Activated naive CD8-positive, alpha-beta T cell treated with anti-CD3 and anti-CD28 coated beads for 36 hours (primary cell): ENCODE measurements around the gene SHC2. TPM values are rescaled to one million over a fixed set of nuclear protein-coding genes. Genes with fewer than 3 reads are reported as not detected.
"Not testable (repeated sequence)": the region's sequence is repeated elsewhere in the genome, so short reads cannot be mapped to it uniquely, and the experiment has no call there.

Source experiments
- DNase-seq: peaks from one replicate; pipeline ENCODE4 v3.0.0; 2021
- H3K27ac Mint-ChIP-seq: one replicate; pipeline ENCODE4 v1.8.0; 2022; ENCODE audit warnings: mild to moderate bottlenecking, moderate library complexity, mixed read lengths
- H3K27me3 Mint-ChIP-seq: one replicate; pipeline ENCODE4 v1.8.0; 2022; ENCODE audit warnings: mild to moderate bottlenecking, mixed read lengths
- H3K36me3 Mint-ChIP-seq: one replicate; pipeline ENCODE4 v1.8.0; 2021; ENCODE audit warnings: mild to moderate bottlenecking, mixed read lengths
- H3K4me1 Mint-ChIP-seq: one replicate; pipeline ENCODE4 v1.8.0; 2021; ENCODE audit warnings: mixed read lengths
- H3K4me3 Mint-ChIP-seq: one replicate; pipeline ENCODE4 v1.8.0; 2022; ENCODE audit warnings: mild to moderate bottlenecking, moderate library complexity, mixed read lengths
- H3K9me3 Mint-ChIP-seq: one replicate; pipeline ENCODE4 v1.8.0; 2022; ENCODE audit warnings: mixed read lengths
- total RNA-seq, 2 experiments: library from RNA; stranded (reverse); gene quantifications; one replicate each; pipeline ENCODE4 v1.2.3, GENCODE V29; 2021

Gene SHC2
- total RNA-seq, 2 experiments from 2014 or later, result 0.32 TPM; not detected in 1

DNA sequence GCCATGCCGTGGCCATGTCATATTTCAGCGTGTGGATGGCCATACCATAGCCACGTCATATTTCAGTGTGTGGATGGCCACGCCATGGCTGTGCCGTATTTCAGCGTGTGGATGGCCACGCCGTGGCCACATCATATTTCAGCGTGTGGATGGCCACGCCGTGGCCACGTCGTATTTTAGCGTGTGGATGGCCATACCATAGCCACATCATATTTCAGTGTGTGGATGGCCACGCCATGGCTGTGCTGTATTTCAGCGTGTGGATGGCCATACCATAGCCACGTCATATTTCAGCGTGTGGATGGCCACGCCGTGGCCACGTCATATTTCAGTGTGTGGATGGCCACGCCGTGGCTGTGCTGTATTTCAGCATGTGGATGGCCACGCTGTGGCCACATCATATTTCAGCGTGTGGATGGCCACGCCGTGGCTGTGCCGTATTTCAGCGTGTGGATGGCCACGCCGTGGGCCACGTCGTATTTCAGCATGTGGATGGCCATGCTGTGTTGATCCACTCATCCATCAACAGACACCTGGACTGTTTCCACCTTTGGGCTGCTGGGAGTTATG, 9.8 kb downstream of the SHC2 start:
- H3K4me1 Mint-ChIP-seq, DNase-seq, H3K27me3 Mint-ChIP-seq, H3K9me3 Mint-ChIP-seq, H3K27ac Mint-ChIP-seq, H3K36me3 Mint-ChIP-seq, H3K4me3 Mint-ChIP-seq: not testable (repeated sequence)

- DNase-seq, result no peak
- Mint-ChIP-seq H3K4me3 (no peak overlapping the region), H3K27me3 (peaks cover 5% of the 10 kb centered on the region), H3K9me3 (peaks cover 8% of the 10 kb centered on the region), H3K4me1 (no peaks in the 10 kb centered on the region), H3K36me3 (no peaks in the 10 kb centered on the region), H3K27ac (no peak overlapping the region)
Measured at GRCh38 chr19:449916-450315, 10.9 kb downstream of the SHC2 start.

DNA sequence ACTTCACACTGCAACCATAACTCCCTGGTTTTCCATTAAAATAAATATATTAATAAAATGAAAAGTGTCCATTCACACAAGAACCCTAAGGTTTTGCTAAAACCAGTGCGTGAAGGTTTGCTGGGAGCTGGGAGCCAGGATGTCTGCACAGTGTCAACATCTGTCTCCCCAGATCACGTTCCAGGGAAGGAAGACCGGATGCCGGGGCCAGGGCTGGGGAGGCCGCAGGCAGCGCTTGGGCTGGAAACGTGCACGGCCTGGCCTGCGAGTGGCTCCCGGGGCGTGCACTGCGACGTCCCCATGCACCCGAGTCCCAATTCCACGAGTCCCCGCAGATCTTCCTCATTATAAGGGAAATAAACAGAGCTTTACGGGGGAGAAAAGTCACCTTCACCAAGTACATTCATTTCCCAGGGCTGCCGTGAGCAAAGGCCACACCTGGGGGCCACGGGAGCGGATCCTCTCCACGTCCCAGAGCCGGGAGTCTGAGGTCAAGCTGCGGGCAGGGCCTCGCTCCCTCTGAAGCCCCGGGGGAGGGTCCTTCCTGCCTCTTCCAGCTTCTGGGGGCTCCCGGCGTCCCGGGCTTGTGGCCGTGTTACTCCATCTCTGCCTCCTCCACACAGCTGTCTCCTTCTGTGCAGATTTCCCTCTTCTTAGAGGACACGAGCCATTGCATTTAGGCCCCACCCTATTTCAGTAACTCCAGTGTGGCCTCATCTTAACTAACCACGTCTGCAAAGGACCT, 12.8 kb downstream of the SHC2 start:
- H3K9me3 Mint-ChIP-seq, result peaks cover 8% of the 10 kb centered on the region
- no peak overlapping the region for H3K4me3 Mint-ChIP-seq
- H3K4me1 Mint-ChIP-seq, result no peaks in the 10 kb centered on the region
- peaks cover 5% of the 10 kb centered on the region for H3K27me3 Mint-ChIP-seq
- H3K27ac Mint-ChIP-seq, result no peak overlapping the region
- H3K36me3 Mint-ChIP-seq, result no peaks in the 10 kb centered on the region
- DNase-seq, result no peak

GRCh38 chr19:447064-447426, 13.8 kb downstream of the SHC2 start:
- no peak overlapping the region for H3K27ac Mint-ChIP-seq
- H3K27me3 Mint-ChIP-seq, result peaks cover 7% of the 10 kb centered on the region
- peaks cover 9% of the 10 kb centered on the region for H3K9me3 Mint-ChIP-seq
- no peak overlapping the region for H3K4me3 Mint-ChIP-seq
- DNase-seq, result no peak
- no peaks in the 10 kb centered on the region for H3K4me1 Mint-ChIP-seq
- no peaks in the 10 kb centered on the region for H3K36me3 Mint-ChIP-seq

DNA sequence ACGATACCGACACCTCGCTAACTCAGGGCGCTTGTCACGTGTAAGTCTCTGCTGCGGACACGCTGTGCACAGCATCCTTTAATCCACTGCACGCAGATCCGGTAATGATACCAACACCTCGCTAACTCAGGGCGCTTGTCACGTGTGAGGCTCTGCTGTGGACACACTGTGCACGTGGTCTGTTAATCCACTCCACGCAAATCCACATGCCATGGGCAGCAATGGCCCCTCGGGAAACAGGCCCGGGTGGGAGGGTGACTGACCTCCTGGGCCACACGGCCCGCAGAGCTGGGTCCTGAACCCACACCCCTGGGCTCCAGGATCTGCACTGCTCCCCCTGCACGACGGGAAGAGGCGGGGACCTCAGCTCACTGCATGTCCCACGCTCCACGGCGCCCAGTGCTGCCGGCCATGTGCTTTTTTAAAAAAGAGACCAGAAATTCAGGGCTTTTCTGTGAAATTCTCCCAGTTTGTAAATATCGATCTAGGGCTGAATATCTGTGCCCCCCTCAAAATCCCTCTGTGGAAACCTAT, 16.1 kb downstream of the SHC2 start:
- DNase-seq, result no peak
- no peak overlapping the region for H3K4me3 Mint-ChIP-seq
- H3K27me3 Mint-ChIP-seq, result peaks cover 24% of the 10 kb centered on the region
- no peaks in the 10 kb centered on the region for H3K36me3 Mint-ChIP-seq
- H3K27ac Mint-ChIP-seq, result no peak overlapping the region
- peaks cover 3% of the 10 kb centered on the region for H3K9me3 Mint-ChIP-seq
- H3K4me1 Mint-ChIP-seq, result no peaks in the 10 kb centered on the region

GRCh38 chr19:443005-443404, 17.8 kb downstream of the SHC2 start:
- Mint-ChIP-seq H3K4me3 (no peak overlapping the region), H3K27ac (no peak overlapping the region), H3K27me3 (peaks cover 21% of the 10 kb centered on the region), H3K4me1 (no peaks in the 10 kb centered on the region), H3K9me3 (peaks cover 3% of the 10 kb centered on the region), H3K36me3 (no peaks in the 10 kb centered on the region)
- no peak for DNase-seq

- no peak overlapping the region for H3K4me3 Mint-ChIP-seq
- peaks cover 3% of the 10 kb centered on the region for H3K9me3 Mint-ChIP-seq
- H3K36me3 Mint-ChIP-seq, result no peaks in the 10 kb centered on the region
- no peak overlapping the region for H3K27ac Mint-ChIP-seq
- no peaks in the 10 kb centered on the region for H3K4me1 Mint-ChIP-seq
- H3K27me3 Mint-ChIP-seq, result peaks cover 30% of the 10 kb centered on the region
- no peak for DNase-seq
Measured at GRCh38 chr19:442085-442484, 18.7 kb downstream of the SHC2 start.

DNA sequence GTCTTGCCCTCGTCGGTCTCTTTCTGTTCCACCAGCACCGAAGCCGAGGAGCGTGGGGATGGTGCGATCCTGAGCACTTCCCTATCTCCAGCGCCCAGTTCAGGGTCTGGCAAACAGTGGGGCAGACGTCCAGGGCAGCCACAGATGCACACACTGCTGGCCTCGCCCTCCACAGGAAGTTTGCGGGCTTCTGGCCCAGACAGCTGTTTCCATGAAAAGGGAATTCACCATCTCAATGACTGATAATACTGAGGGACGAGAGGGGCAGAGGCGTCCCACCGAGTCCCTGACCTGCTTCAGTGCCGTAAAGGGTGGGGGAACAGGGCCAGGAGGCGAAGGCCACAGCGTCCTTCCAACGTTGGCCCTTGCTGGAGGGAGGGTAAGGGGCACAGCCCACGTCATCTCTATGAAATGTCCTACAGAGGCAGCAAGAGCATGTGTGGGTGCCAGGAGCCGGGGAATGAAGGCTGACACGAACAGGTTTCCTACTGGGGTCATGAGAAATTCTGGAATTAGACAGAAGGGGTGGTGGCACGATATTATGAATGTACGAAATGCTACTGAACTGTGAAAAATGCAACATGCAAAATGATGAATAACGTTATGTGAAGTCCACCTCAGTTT, 19.5 kb downstream of the SHC2 start:
- no peak for DNase-seq
- Mint-ChIP-seq H3K36me3 (no peaks in the 10 kb centered on the region), H3K27ac (no peak overlapping the region), H3K27me3 (peaks cover 31% of the 10 kb centered on the region), H3K4me3 (no peak overlapping the region), H3K9me3 (peaks cover 3% of the 10 kb centered on the region), H3K4me1 (no peaks in the 10 kb centered on the region)

- Mint-ChIP-seq H3K9me3 (peaks cover 3% of the 10 kb centered on the region), H3K4me3 (no peak overlapping the region), H3K4me1 (no peaks in the 10 kb centered on the region), H3K27ac (no peak overlapping the region), H3K36me3 (no peaks in the 10 kb centered on the region), H3K27me3 (peaks cover 31% of the 10 kb centered on the region)
- no peak for DNase-seq
Measured at GRCh38 chr19:440391-441212, 20.2 kb downstream of the SHC2 start.

- Mint-ChIP-seq H3K27me3 (peaks cover 31% of the 10 kb centered on the region), H3K27ac (no peak overlapping the region), H3K36me3 (no peaks in the 10 kb centered on the region), H3K4me3 (no peak overlapping the region), H3K9me3 (peaks cover 3% of the 10 kb centered on the region), H3K4me1 (no peaks in the 10 kb centered on the region)
- DNase-seq, result no peak
Measured at GRCh38 chr19:439167-439900, 21.5 kb downstream of the SHC2 start.

DNA sequence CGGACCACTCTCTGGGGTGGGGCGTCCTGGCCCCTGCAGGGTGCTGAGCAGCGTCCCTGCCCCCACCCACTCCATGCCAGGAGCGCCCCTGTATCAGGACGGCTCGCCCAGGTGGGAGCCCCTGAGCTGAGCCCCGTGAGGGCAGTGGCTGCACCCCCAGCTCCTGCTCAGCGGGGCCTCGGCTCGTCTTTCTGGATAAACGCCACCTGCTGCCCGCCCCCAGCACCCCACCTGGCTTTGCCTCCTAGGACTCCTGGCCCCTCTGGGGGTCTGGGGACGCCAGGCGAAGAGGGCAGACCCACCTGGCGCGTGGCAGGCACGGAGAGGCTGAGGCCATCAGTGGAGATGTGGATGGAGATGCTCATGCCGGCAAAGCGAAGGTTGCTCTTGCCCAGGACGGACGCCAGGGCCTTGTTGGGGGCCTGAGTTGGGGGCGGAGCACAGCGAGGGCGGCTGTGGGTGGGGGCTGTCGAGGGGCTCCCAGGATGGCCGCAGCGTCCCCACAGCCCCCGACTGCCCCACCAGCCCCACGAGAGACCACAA, 22.3 kb downstream of the SHC2 start:
- Mint-ChIP-seq H3K27ac (no peak overlapping the region), H3K9me3 (peaks cover 3% of the 10 kb centered on the region), H3K36me3 (no peaks in the 10 kb centered on the region), H3K27me3 (peaks cover 31% of the 10 kb centered on the region), H3K4me1 (no peaks in the 10 kb centered on the region), H3K4me3 (no peak overlapping the region)
- no peak for DNase-seq

GRCh38 chr19:437041-437440, 23.8 kb downstream of the SHC2 start:
- Mint-ChIP-seq H3K27ac (no peak overlapping the region), H3K9me3 (peaks cover 3% of the 10 kb centered on the region), H3K36me3 (no peaks in the 10 kb centered on the region), H3K4me3 (no peak overlapping the region), H3K27me3 (peaks cover 29% of the 10 kb centered on the region), H3K4me1 (no peaks in the 10 kb centered on the region)
- no peak for DNase-seq

DNA sequence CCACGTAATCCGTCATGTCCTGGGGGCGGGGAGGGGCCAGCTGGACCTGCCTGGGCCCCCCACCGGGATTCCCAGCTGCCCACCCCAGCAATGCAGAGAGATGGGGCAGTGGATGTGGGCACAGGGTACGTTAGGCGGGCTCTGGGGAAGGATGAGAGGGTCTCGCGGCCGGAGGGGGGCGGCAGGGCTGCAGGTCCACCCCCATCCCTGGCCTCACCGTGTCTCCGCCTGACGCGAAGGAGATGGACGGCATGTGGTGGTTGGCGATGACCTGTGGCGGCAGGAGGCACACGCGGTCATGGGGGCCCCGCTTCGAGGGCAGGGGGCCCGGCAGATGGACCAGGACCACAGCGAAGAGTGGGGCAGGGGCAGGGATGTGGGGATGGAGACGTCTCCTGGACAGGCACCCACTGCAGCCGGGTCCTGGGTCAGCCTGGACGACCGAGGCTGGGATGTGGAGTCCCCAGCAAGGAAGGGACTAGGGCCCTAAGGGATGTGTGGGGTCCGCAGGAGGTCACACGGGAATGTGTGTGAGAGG, 24.4 kb downstream of the SHC2 start:
- Mint-ChIP-seq H3K4me1 (no peaks in the 10 kb centered on the region), H3K36me3 (no peaks in the 10 kb centered on the region), H3K4me3 (no peak overlapping the region), H3K27me3 (peaks cover 23% of the 10 kb centered on the region), H3K27ac (no peak overlapping the region), H3K9me3 (no peaks in the 10 kb centered on the region)
- no peak for DNase-seq
